ENCODE measurements around the gene CXCL1.

The CXCL1 gene

GRCh38 chr4:73869130-73870055 is at the start of gene CXCL1:
Gene CXCL1, plus strand, starts transcription at chr4:73869393. Its CDS starts 78 bp downstream, at chr4:73869471.
- no peak for DNase-seq

GRCh38 chr4:73821325-73821724 is 47.9 kb upstream of the CXCL1 start:
- no peak for DNase-seq

- DNase-seq = no peak
These were observed 46.8 kb upstream of the CXCL1 start for GRCh38 chr4:73822389-73822788.

GRCh38 chr4:73822812-73823504 is 46.2 kb upstream of the CXCL1 start:
- no peak for DNase-seq

GRCh38 chr4:73823760-73824159 is 45.4 kb upstream of the CXCL1 start:
- no peak for DNase-seq

- no peak for DNase-seq
These were observed 40.2 kb upstream of the CXCL1 start for GRCh38 chr4:73828956-73829355.

- no peak for DNase-seq
These were observed 37.6 kb upstream of the CXCL1 start for GRCh38 chr4:73831569-73831968.

- no peak for DNase-seq
These were observed 36.4 kb upstream of the CXCL1 start for GRCh38 chr4:73832651-73833237.

GRCh38 chr4:73836373-73837279 is 32.6 kb upstream of the CXCL1 start, which contains the start of gene CXCL6:
Gene CXCL6, plus strand, starts transcription at chr4:73836678. Its CDS starts 73 bp downstream, at chr4:73836751.
- no peak for DNase-seq

- no peak for DNase-seq
These were observed 30.1 kb upstream of the CXCL1 start for GRCh38 chr4:73839071-73839470.

- DNase-seq = no peak
These were observed 29.5 kb upstream of the CXCL1 start for GRCh38 chr4:73839715-73840114.

- no peak for DNase-seq
These were observed 27.8 kb upstream of the CXCL1 start for GRCh38 chr4:73841243-73841925.

GRCh38 chr4:73842696-73843095 is 26.5 kb upstream of the CXCL1 start:
- DNase-seq = no peak

- DNase-seq = no peak
These were observed 25.8 kb upstream of the CXCL1 start for GRCh38 chr4:73843369-73843768.

- DNase-seq = no peak
These were observed 24.8 kb upstream of the CXCL1 start for GRCh38 chr4:73844345-73844744.

GRCh38 chr4:73844806-73845205 is 24.4 kb upstream of the CXCL1 start:
- DNase-seq = no peak

- no peak for DNase-seq
These were observed 21.5 kb upstream of the CXCL1 start for GRCh38 chr4:73847526-73848182.

- no peak for DNase-seq
These were observed 20.9 kb upstream of the CXCL1 start for GRCh38 chr4:73848183-73848777.

- no peak for DNase-seq
These were observed 18.8 kb upstream of the CXCL1 start for GRCh38 chr4:73850261-73850970.

- no peak for DNase-seq
These were observed 17.9 kb upstream of the CXCL1 start for GRCh38 chr4:73851293-73851692.

All from CD4-positive, alpha-beta T cell treated with Interleukin-15 for 1 hour (primary cell).